GM21825 (cell line): ENCODE results near the gene RAB40C.

Experiments used
- ATAC-seq: cut with Tn5 transposase; IDR thresholded peaks from one replicate; pipeline ENCODE4 v1.9.1; 2021; ENCODE audit warnings: mild to moderate bottlenecking, moderate library complexity; ENCODE audit not compliant: unreplicated experiment

RAB40C gene

DNA sequence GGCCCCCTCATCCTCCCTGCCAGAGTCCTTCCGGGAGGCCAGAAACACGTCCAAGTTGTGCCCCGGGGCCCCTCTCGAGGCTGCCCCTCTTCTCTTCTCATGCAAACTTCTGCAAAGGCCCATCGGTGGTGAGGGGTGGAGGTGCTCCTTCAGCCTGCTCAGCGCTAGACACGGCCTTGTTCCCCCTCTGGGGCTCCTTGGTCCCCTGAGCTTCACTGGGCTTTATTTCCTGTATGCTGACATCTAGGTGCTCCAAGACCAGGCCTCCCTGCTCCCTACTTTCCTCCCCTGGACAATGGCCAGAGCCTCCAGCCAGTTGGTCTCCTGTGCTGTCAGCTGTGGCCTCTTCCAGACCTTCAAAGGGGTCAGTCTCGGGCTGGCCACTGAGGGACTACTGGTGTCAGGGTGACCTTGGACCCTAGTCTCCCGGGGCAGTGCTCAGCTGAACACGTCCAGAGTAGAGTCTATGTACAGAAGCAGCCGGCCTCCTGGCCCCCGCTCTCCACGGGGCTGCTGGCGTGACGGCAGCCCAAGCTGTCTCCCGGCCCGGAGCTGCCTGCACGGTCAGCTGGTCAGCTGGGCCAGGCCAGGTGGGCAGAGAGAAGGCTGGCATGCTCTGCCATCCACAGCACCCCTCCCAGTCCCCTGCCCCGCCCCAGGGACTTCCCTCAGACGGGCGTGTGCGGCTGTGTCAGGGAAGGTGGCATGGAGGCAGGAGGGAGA is 31.4 kb upstream of the RAB40C start:
- no peak for ATAC-seq

DNA sequence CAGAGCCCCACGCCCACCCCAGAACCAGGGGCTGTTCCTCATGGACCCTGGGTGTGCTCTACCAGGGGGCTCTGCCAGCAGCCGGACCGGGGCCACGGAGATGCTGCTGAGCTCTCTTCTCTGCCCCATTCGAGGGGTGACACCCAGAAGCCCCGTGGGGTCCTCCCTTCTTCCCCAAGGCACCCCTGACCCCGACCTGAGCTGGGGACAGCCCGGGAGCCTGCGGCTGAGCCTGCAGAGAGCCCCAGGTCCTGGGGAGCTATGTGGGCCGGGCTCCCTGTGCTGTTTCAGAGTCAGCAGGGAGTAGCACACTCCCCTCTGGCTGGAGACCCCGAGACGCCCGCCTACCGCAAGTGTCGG is 30.9 kb upstream of the RAB40C start:
- ATAC-seq: no peak

DNA sequence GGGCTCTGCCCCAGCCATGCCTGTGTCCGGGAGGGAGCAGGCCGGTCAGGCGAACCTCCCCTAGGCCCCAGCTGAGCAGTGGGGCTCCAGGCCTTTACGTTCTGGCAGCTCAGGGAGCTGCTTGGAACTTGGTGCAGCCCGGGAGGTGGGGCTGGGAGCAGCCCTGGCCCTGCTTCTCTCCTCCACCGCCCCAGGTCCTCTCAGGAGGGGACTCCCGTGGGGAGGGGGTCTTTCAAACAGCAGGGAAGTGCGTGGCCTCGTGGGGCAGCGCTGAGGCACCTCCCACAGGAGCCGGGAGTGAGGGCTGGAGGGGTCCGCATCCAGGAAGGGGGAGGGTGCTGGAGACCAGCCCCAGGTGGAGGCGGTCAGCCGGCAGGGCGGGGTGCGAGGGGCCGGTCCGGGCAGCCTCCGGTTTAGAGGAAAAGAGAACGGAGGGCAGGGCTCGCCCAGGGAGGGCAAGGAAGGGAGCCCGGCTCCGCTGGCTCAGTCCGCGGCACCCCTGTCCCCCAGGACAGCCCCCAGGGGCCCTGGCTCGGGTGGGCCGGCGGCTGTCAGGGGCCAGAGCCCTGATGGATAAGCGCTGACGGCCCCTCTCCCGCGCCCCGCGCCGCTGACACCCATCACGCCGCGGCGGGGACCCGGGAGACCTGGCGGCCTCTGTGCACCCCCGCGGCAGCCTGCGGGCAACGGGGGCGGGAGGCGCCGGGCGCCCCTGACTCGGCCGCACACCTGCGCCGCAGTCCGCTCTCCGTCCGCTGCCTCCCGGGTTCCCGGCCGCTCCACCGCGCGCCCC is 30.3 kb upstream of the RAB40C start:
- ATAC-seq: no peak

DNA sequence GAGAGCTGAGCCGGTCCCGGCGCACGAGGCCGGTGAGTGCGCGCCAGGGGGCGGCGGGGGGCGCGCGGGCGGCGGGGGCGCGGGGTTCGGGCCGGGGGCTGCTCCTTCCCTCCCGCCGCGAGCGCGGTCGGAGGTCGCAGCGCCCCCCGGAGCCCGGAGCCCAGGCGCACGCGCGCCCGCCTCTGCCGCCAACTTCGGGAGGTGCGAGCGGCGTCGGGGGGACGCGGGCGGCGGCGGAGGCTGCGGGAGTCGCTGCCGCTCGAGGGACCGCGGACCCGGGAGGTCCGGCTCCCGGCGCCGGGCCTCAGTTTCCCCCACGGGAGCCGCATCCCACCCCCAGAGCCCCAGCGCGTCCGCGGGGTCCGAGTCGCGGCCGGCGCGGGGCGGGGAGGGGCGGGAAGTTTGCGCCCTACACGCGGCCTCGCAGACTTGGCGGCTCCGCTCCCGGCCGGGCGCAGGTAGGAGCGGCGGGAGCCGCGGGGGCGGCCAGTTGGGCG is 29.6 kb upstream of the RAB40C start, which contains the start of gene PRR35:
Gene PRR35 (plus strand): TSS at position 191 of the 497 bp plus-strand sequence. CDS start 2,901 bp downstream, outside the sequence.
- no peak for ATAC-seq

- no peak for ATAC-seq
These were observed 29.0 kb upstream of the RAB40C start for GRCh38 chr16:560701-561412.

DNA sequence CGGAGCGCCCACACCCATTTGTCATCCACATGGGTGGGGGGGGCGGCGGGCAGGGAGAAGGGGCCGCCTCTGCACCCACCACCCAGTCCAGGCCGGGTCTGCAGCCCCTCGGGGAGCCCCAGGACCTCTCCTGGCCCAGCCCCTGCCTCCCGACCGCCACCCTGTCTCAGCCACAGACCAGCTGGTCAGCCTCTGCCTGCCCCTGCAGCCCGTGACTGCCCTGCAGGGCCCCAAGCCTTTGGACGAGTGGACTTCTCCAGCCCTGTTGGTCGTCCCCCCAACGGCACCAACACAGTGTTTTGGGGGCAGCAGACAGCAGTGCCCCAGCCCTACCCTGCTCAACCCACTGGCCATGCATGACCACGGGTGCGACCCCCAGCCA is 28.5 kb upstream of the RAB40C start:
- no peak for ATAC-seq

DNA sequence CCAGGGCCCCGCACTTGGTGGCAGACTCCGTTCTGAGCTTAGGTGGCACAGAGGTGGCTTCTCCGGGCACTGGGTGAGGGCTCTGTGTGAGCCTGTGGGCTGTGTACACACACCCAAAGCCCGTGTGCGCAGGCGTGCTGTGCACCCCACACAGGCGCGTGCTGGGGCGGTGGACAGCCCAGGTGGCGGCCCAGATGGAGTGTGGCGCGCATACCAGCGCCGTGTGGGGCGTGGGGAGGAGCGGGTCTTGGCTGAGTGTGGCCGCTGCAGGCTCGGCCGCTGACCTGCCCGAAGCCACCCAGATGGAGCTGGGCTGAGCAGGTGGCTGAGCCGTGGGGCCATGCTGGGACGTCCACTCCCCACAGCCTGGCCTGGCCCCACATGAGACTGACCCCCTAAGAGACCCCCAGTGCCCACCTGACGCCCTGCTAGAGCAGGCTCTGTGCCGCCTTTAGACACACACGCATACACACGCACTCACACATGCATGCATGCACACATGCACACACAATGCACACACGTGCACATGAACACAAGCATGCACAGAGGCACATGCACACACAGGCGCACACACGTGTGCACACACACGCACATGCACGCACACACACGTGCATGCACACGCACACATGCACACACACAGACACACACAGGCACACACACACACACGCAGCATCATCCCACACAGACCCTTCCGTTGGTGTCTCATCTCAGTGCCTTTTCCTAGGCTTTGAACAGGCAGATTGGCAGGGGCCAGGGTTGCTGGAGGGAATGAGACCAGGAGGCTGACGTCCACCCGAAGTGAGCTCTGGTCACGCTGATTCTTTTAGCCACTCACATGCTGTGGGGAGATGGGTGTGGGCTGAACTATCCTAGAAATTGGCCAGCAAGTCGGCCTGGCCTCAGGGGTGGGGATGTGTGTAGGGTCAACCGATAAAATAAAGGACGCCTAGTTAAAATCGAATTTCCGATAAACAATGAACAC is 27.6 kb upstream of the RAB40C start:
- no peak for ATAC-seq

DNA sequence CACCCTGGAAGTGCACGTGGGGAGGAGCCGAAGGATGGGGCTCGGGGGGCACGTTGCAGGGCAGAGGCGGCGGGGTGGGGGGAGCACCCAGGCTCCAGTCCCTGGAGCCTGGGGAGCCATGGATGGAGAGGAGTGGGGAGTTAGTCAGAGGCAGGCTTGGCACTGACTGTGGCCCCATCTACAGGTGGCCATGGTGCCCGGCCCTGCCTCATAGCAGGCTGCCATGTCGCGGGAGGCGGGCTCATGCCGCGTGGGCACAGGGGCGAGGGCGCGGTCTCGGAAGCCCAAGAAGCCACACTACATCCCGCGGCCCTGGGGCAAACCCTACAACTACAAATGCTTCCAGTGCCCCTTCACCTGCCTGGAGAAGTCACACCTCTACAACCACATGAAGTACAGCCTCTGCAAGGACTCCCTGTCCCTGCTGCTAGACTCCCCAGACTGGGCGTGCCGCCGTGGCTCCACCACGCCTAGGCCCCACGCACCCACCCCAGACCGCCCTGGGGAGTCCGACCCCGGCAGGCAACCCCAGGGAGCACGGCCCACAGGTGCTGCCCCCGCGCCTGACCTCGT is 26.7 kb upstream of the RAB40C start:
- ATAC-seq: no peak

DNA sequence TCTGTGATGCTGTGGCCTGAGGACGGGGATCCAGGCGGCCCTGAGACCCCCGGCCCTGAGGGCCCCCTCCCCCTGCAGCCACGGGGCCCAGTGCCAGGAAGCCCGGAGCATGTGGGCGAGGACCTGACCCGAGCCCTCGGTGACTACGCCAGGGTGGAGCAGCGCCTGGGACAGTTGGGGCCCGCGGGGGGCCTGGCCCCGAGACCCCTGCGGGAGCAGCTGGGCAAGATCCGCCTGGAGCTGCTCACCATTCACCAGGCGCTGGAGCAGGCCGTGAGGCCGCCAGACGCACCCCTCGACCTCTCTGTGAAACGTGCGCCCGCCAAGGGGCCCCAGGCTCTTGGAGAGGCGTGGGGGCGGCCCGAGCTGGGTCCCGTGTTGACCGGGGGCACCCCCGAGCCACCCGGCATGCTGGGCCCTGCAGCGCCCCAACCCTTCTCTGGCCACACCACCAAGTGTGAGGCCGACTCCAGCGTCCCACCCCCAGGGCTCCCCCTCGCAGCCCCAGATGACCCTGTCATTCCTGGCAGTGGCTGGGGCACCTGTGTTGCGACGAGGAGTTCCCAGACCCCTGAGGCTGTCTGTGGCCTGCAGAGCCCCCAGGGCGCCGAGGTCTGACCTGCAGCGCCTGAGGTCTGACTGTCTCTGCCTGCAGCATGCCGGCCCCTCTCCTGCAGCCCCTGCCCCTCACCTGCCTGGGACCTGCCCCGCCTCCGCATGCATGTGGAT is 25.0 kb upstream of the RAB40C start:
- ATAC-seq: no peak

GRCh38 chr16:565419-566330 is 24.2 kb upstream of the RAB40C start:
- no peak for ATAC-seq

- ATAC-seq: no peak
These were observed 23.1 kb upstream of the RAB40C start, which contains the start of gene NHLRC4 for GRCh38 chr16:566475-567372. NHLRC4 (plus strand) TSS chr16:567005; CDS start chr16:568048, 1,043 bp downstream.

DNA sequence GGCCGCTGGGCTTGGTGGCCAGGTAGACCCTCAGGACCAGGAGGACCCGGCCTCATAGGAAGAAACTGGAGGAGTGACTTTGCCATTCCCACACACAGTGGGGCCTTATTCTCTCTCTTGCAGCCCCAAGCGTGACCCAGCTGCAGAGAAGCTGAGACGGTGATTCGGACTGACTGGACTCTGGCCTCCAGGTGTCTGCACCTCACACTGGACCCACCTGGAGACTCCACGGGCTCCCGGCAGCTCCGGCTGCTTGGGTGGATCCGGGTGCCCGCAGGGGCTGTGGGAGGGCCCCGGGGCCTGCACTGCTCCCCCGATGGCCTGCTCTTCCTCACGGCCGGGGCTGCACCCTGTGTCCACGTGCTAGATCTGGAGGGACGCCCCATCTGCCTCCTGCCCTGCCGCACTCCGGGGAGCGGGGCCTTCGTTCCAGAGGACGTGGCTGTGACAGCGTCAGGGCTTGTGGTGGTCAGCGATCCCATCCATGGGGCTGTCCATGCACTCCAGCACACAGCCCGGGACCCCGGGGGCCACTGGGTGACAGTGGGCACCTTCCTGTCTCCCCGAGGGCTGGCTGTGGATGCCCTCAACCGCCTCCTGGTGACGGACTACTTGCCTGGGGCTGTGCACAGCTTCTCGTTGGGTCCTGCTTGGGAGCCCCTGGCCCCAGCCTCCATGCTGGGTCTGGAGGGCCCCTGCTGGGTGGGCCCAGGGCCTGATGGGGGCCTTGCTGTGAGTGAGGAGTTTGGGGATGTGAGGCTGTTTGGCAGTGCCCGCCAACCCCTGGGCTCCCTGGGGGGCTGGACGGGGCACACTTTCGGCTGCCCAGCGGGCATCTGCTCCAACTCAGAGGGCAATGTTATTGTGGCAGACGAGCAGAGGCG is 22.3 kb upstream of the RAB40C start:
- no peak for ATAC-seq

DNA sequence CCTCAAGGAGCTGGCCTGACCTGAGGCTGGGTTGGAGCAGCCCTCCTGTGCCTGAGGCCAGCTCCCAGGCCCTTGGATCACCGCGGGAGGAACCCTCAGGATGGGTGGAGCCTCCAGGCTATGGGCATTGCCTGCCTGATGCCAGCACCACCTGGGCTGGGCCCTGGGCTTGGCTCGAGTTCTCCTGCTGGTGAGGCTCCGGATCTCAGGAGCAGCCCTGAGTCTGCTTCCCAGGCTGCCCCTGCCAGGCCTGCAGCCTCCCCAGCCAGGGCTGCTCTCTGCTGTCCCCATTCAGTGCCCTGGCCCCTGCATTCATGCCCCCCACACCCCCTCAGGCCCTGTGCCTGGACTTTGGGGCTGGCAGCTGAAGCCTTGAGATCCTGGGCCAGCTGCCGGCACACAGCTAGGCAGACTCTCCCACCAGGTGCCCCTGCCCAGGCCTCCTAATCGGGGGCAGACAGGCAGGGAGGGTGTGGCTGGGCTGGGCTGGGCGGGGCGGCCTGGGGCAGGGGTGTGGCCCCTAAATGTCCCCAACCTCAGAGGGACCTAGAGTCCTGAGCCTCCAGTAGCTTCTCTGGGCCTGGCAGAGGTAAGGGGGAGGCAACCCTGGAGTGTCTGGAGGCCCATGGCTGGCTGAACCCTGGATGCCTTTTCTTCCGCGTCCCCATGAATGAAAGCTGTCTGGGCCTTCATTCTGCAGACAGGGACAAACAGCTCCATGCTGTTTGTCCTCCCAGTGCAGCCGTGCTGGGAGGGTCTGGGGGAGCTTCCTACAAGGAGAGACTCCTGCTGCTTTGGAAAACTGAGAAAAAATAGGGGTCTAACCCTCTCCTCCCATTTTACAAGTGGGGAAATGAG is 21.2 kb upstream of the RAB40C start:
- no peak for ATAC-seq

DNA sequence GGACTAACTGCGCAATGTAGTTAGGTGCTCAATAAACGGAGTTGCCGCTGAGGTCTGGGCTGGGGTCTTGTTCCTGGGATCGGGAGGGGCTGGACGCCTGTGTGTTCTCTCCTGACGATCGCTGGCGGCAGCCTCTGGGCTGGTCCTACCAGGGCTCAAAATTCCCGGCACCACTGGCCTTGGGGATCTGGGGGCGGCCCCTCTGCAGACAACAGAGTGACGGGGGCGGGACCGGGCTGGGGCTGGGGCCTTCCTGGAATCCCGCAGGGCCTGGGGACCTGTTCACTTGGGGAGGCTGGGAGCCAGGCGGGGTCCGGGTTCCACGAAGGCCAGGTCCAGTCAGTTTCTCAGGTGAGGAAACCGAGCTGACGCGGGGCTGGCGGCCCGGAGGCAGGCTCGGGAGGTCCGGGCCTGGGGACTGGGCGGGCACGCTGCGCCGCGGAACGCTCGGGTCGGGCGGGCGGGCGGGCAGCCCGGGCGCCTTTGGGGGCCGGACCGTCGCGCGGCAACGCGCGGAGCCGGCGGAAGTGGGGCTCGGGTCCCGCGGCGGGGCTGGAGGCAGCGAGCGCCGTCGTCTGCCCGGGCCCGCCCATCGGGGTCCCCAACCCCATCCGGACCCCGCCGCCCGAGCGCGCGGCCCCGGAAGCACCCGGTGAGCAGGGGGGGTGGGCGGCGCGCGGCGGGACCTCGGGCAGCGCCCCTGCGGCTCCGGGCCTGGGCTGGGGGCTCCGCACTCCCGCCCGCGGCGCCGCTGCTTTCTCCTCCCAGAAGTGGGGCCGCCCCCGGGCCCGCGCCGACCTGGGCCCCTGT is 20.2 kb upstream of the RAB40C start, which contains the start of gene PIGQ:
Gene PIGQ (plus strand): TSS at position 524 of the 810 bp plus-strand sequence. CDS start 4,107 bp downstream, outside the sequence.
- ATAC-seq: peak; percentile 40
